Measurements from ENCODE around the gene MUSTN1.

MUSTN1 gene

GRCh38 chr3:52790741-52791140, 44.1 kb downstream of the MUSTN1 start:
- no peak for DNase-seq (ENCODE audit: extremely low read depth, low read depth)
- H3K4me3 ChIP-seq (replicated peaks; ENCODE audit: low read depth, low read length): no peak overlapping the region
- no peak for TF ChIP-seq CTCF (IDR thresholded peaks at IDR 0.05; ENCODE audit: low read depth, low read length, missing control alignments)

DNA sequence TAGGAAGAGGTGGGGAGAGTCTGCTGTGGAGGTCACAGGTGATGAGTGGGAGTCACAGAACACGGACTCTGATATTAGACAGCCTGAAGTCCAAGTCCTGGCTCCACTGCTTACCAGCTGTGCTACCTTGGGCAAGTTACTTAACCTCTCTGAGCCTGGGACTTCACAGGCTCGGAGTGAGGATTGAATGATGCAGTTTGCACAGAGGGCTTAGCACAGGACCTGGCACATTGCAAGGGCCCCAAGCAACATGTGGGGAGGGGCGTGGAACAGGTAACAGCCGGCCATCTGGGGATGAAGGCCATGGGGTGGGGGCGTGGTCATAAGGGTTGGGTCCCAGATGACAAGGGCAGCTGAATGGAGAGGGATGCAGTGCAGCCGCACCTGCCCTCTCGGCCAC, 44.5 kb downstream of the MUSTN1 start:
- DNase-seq (ENCODE audit: extremely low read depth, low read depth): no peak
- TF ChIP-seq CTCF (IDR thresholded peaks at IDR 0.05; ENCODE audit: low read depth, low read length, missing control alignments): no peak
- H3K4me3 ChIP-seq (replicated peaks; ENCODE audit: low read depth, low read length): no peak overlapping the region

GRCh38 chr3:52789746-52790040, 45.1 kb downstream of the MUSTN1 start:
- no peak for DNase-seq (ENCODE audit: extremely low read depth, low read depth)
- no peak overlapping the region for H3K4me3 ChIP-seq (replicated peaks; ENCODE audit: low read depth, low read length)
- TF ChIP-seq CTCF (IDR thresholded peaks at IDR 0.05; ENCODE audit: low read depth, low read length, missing control alignments): no peak

DNA sequence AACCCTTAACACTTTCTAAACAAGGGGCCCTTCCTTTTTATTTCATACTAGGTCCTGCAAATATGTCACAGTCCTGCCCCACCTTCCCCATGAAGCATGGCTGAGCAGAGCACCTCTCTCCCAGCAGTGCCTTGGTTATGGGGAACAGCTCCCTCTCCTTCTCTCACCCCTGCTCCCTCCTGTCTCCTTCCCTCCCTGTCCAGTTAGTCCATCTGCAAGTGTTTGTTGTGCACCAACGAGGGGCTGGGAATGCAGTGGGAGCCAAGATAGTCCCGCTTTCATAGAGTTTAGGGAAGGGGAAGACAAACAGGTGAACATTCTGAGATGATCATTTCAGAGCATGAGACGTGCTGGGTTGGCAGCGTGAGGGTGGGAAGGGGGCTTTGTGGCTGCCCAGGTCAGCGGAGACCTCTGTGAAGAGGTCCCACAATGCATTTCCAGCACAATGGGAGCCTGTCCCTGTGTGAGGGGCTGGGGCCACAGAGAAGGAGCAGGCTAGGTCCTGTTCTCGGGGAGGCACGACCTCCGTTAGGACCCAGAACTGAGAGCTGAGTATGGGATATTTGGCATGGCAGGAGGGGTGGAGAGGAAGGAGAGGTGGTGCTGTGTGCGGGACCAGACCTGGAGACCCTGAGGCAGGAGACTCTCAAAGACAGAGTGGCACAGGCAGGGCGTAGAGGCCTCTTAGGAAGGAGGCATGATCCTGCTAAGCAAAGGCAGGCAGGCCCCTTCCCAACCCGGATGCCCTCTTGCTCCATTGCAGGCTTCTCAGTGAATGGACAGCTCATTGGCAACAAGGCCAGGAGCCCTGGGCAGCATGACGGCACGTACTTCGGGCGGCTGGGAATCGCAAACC, 45.7 kb downstream of the MUSTN1 start:
- DNase-seq (ENCODE audit: extremely low read depth, low read depth): no peak
- no peak for TF ChIP-seq CTCF (IDR thresholded peaks at IDR 0.05; ENCODE audit: low read depth, low read length, missing control alignments)
- H3K4me3 ChIP-seq (replicated peaks; ENCODE audit: low read depth, low read length): no peak overlapping the region

DNA sequence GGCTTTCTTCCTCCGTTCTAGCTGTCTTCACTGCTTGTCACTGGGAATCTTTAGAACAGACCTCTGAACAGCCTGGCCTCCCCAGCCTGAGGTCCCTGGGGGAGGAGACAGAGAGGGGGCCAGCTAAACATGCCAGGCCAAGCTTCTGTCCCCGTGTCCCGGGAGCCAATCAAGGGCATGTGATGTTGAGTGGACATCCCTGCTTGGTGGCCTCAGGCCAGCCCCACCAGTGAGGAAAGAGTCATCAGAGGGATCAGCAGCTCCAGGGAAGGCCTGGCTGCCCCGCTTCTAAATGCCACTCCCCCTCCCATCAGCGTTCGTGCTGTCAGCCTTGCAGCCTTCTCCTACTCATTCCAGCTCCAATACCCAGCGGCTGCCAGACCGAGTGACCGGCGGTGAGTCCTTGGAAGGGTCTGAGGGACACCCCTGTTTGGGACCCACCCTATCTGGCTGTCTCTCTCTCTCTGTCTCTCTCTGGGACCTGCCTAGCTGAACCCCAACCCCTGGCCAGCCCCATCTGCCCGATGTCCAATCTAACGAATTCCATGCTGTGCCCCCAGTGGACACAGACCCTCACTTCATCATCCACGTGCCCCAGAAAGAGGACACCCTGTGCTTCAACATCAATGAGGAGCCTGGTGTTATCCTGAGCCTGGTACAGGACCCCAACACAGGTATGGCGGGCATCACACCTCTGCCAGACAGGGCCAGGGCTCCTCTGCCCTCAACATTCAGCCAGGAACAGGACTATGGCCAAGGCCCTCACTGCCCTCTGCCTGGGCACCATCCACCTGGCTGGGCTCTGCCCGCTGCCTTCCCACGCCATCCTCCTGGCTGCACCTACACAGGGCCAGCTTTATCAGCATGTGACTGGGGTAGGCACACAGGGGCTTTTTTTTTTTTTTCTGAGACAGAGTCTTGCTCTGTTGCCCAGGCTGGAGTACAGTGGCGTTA, 46.9 kb downstream of the MUSTN1 start:
- DNase-seq (ENCODE audit: extremely low read depth, low read depth): no peak
- no peak overlapping the region for H3K4me3 ChIP-seq (replicated peaks; ENCODE audit: low read depth, low read length)
- TF ChIP-seq CTCF (IDR thresholded peaks at IDR 0.05; ENCODE audit: low read depth, low read length, missing control alignments): no peak

DNA sequence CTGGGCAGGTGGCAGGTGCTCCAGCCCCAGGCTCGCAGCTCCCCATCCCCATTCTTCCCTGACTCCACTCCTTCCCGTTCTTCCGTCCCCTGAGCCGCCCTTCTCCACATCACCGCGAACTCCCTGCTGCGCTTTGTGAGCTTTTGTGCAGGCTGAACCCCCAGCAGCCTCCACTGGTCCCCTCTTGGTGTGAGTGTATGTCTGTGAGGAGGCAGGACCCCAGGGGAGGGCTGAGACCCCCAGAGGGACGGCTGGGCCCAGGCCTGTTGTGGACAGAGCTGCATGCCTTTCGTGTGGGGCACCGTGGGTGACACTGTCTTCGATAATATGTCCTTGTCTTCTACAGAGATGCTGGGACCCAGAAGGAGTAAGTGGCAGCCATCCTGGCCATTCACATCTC, 47.6 kb downstream of the MUSTN1 start:
- DNase-seq (ENCODE audit: extremely low read depth, low read depth): no peak
- TF ChIP-seq CTCF (IDR thresholded peaks at IDR 0.05; ENCODE audit: low read depth, low read length, missing control alignments): no peak
- no peak overlapping the region for H3K4me3 ChIP-seq (replicated peaks; ENCODE audit: low read depth, low read length)

Measured in HFF-Myc (cell line).